Vagina (tissue), 2 donors: ENCODE data around the gene COL25A1. TPM values are rescaled to one million over a fixed set of nuclear protein-coding genes. Genes with fewer than 3 reads are reported as not detected.

Experiments used
- DNase-seq, 2 donors: peaks; one replicate each; pipeline ENCODE4 v3.0.0-alpha.2; 2017; ENCODE audit errors: extremely low spot score in 2 of 2
- H3K27ac ChIP-seq: fragments of 200-600 bp; sonication (generic); one replicate; pipeline ENCODE4 v1.5.1; 2019
- H3K27me3 ChIP-seq: fragments of 200-600 bp; sonication (generic); one replicate; pipeline ENCODE4 v1.5.1; 2019
- H3K36me3 ChIP-seq, 2 donors: fragments of 200-600 bp; sonication (generic); one replicate each; pipeline ENCODE4 v1.5.1; 2017 to 2019
- H3K4me1 ChIP-seq: fragments of 200-600 bp; sonication (generic); one replicate; pipeline ENCODE4 v1.5.1; 2019
- H3K4me3 ChIP-seq, 2 donors: fragments of 200-600 bp; sonication (generic); 1 replicate in 1 of 2; 2 replicates in 1 of 2; pipeline ENCODE4 v1.5.1; 2016 to 2019
- H3K9me3 ChIP-seq: fragments of 200-600 bp; sonication (generic); one replicate; pipeline ENCODE4 v1.5.1; 2019
- CTCF ChIP-seq, 3 experiments: fragments of 450-650 bp in 2 of 3; fragments of 200-600 bp in 1 of 3; sonication (generic) in 1 of 3; IDR thresholded peaks; one replicate each; pipeline ENCODE4 v1.5.1; 2017 to 2019; ENCODE audit warnings: antibody characterized with exemption in 3 of 3, mild to moderate bottlenecking in 2 of 3, moderate library complexity in 2 of 3
- POLR2A ChIP-seq, 2 donors: fragments of 450-650 bp; IDR thresholded peaks; one replicate each; pipeline ENCODE4 v1.6.1; 2017; ENCODE audit warnings: antibody characterized with exemption in 2 of 2, mild to moderate bottlenecking in 2 of 2, moderate library complexity in 2 of 2
- POLR2AphosphoS5 ChIP-seq, 2 donors: sonication (generic); formaldehyde crosslinking; IDR thresholded peaks; one replicate each; pipeline ENCODE4 v1.9.0; 2017; ENCODE audit warnings: antibody characterized with exemption in 2 of 2, mild to moderate bottlenecking in 2 of 2, low read depth in 1 of 2; ENCODE audit not compliant: insufficient read depth in 1 of 2
- intact Hi-C: fragments of 100-400 bp; cut with DNase I; formaldehyde crosslinking; loops from one replicate; pipeline ENCODE4 v1.15.1; 2023
- total RNA-seq: library from RNA; depleted of rRNA; stranded (reverse); fragments of >200 nt; gene quantifications from one replicate; pipeline ENCODE4 v1.2.3, GENCODE V29; 2016

The COL25A1 gene
- total RNA-seq, 1 donor from 2014 or later = 0.49 TPM

GRCh38 chr4:109256818-109257217, 45.6 kb downstream of the COL25A1 start:
- DNase-seq = no peak
- intact Hi-C loops = no loop called here
- Histone ChIP-seq H3K27me3 (no peaks in the 10 kb centered on the region), H3K4me1 (no peaks in the 10 kb centered on the region), H3K36me3 (no peaks in the 10 kb centered on the region), H3K4me3 (no peak overlapping the region), H3K27ac (no peak overlapping the region), H3K9me3 (no peaks in the 10 kb centered on the region)
- no peak for TF ChIP-seq CTCF (IDR thresholded peaks at IDR 0.05)
- TF ChIP-seq POLR2AphosphoS5 (IDR thresholded peaks at IDR 0.05; ENCODE audit: insufficient read depth in 1 of 2, low read depth in 1 of 2) = no peak
- no peak for TF ChIP-seq POLR2A (IDR thresholded peaks at IDR 0.05)

GRCh38 chr4:109254845-109255244, 47.6 kb downstream of the COL25A1 start:
- Histone ChIP-seq H3K4me1 (no peaks in the 10 kb centered on the region), H3K36me3 (no peaks in the 10 kb centered on the region), H3K27ac (no peak overlapping the region), H3K9me3 (no peaks in the 10 kb centered on the region), H3K27me3 (no peaks in the 10 kb centered on the region), H3K4me3 (no peak overlapping the region)
- intact Hi-C loops = no loop called here
- no peak for TF ChIP-seq CTCF (IDR thresholded peaks at IDR 0.05)
- no peak for TF ChIP-seq POLR2A (IDR thresholded peaks at IDR 0.05)
- TF ChIP-seq POLR2AphosphoS5 (IDR thresholded peaks at IDR 0.05; ENCODE audit: insufficient read depth in 1 of 2, low read depth in 1 of 2) = no peak
- DNase-seq = no peak

GRCh38 chr4:109251396-109251795, 51.1 kb downstream of the COL25A1 start:
- no peak for DNase-seq
- Histone ChIP-seq H3K4me3 (no peak overlapping the region), H3K27ac (no peak overlapping the region), H3K4me1 (no peaks in the 10 kb centered on the region), H3K27me3 (no peaks in the 10 kb centered on the region), H3K36me3 (no peaks in the 10 kb centered on the region), H3K9me3 (no peaks in the 10 kb centered on the region)
- intact Hi-C loops = no loop called here
- TF ChIP-seq POLR2AphosphoS5 (IDR thresholded peaks at IDR 0.05; ENCODE audit: insufficient read depth in 1 of 2, low read depth in 1 of 2) = no peak
- no peak for TF ChIP-seq CTCF (IDR thresholded peaks at IDR 0.05)
- TF ChIP-seq POLR2A (IDR thresholded peaks at IDR 0.05) = no peak

GRCh38 chr4:109248322-109248900, 54.0 kb downstream of the COL25A1 start:
- no peaks in the 10 kb centered on the region for H3K36me3 ChIP-seq
- no peak for TF ChIP-seq POLR2AphosphoS5 (IDR thresholded peaks at IDR 0.05; ENCODE audit: insufficient read depth in 1 of 2, low read depth in 1 of 2)
- TF ChIP-seq POLR2A (IDR thresholded peaks at IDR 0.05) = no peak
- no peak for TF ChIP-seq CTCF (IDR thresholded peaks at IDR 0.05)
- no peak overlapping the region for H3K4me3 ChIP-seq
- intact Hi-C loops = no loop called here
- DNase-seq = no peak
- H3K27ac ChIP-seq = no peak overlapping the region
- H3K9me3 ChIP-seq = no peaks in the 10 kb centered on the region
- H3K4me1 ChIP-seq = no peaks in the 10 kb centered on the region
- no peaks in the 10 kb centered on the region for H3K27me3 ChIP-seq

- TF ChIP-seq CTCF (IDR thresholded peaks at IDR 0.05) (no peak), POLR2AphosphoS5 (IDR thresholded peaks at IDR 0.05; ENCODE audit: insufficient read depth in 1 of 2, low read depth in 1 of 2) (no peak), POLR2A (IDR thresholded peaks at IDR 0.05) (no peak)
Observed at GRCh38 chr4:109243871-109244270, 58.6 kb downstream of the COL25A1 start.

More at GRCh38 chr4:109243871-109244270, 58.6 kb downstream of the COL25A1 start:
- no peak overlapping the region for H3K27ac ChIP-seq
- H3K4me3 ChIP-seq = no peak overlapping the region
- H3K9me3 ChIP-seq = no peaks in the 10 kb centered on the region
- no peaks in the 10 kb centered on the region for H3K27me3 ChIP-seq
- no peaks in the 10 kb centered on the region for H3K4me1 ChIP-seq
- no peak for DNase-seq
- H3K36me3 ChIP-seq = no peaks in the 10 kb centered on the region
- intact Hi-C loops = no loop called here
